Peyer's patch (tissue), 4 donors: Measurements from ENCODE around the gene B4GALT3. TPM values are rescaled to one million over a fixed set of nuclear protein-coding genes. Genes with fewer than 3 reads are reported as not detected.

Source experiments
- DNase-seq, 3 donors: peaks; one replicate each; pipeline ENCODE4 v3.0.0-alpha.2; 2017 to 2019
- H3K27ac ChIP-seq, 4 donors: fragments of 200-600 bp; sonication (generic); one replicate each; pipeline ENCODE4 v1.5.1; 2016 to 2019
- H3K27me3 ChIP-seq, 2 donors: fragments of 200-600 bp; sonication (generic); one replicate each; pipeline ENCODE4 v1.5.1; 2019
- H3K36me3 ChIP-seq, 3 donors: fragments of 200-600 bp; sonication (generic); one replicate each; pipeline ENCODE4 v1.5.1; 2016 to 2019
- H3K4me1 ChIP-seq, 4 donors: fragments of 200-600 bp; sonication (generic); one replicate each; pipeline ENCODE4 v1.5.1; 2016 to 2019
- H3K4me3 ChIP-seq, 4 donors: fragments of 200-600 bp; sonication (generic); 1 replicate in 3 of 4; 2 replicates in 1 of 4; pipeline ENCODE4 v1.5.1; 2016 to 2019; ENCODE audit warnings: mild to moderate bottlenecking in 1 of 4
- H3K9me3 ChIP-seq, 4 donors: fragments of 200-600 bp; sonication (generic); one replicate each; pipeline ENCODE4 v1.5.1; 2016 to 2019; ENCODE audit warnings: mild to moderate bottlenecking in 1 of 4
- CTCF ChIP-seq, 6 experiments: fragments of 450-650 bp in 4 of 6; fragments of 200-600 bp in 2 of 6; sonication (generic) in 1 of 6; IDR thresholded peaks; one replicate each; pipeline ENCODE4 v1.5.1; 2017 to 2019; ENCODE audit warnings: antibody characterized with exemption in 6 of 6, mild to moderate bottlenecking in 3 of 6, moderate library complexity in 1 of 6
- POLR2A ChIP-seq, 2 donors: fragments of 450-650 bp; IDR thresholded peaks; one replicate each; pipeline ENCODE4 v1.5.1; 2017; ENCODE audit warnings: antibody characterized with exemption in 2 of 2, mild to moderate bottlenecking in 2 of 2, moderate library complexity in 2 of 2
- total RNA-seq, 4 donors: library from RNA; depleted of rRNA; stranded (reverse); fragments of >200 nt; gene quantifications; one replicate each; pipeline ENCODE4 v1.1.0, GENCODE V29; 2016

The B4GALT3 gene
- total RNA-seq, 4 donors from 2014 or later: 25.2 to 34.1 (median 29.4) TPM

- H3K36me3 ChIP-seq: peaks cover 0 to 26% (median 0%) of the 10 kb centered on the region in 3 donors
- TF ChIP-seq POLR2A (IDR thresholded peaks at IDR 0.05): no peak
- TF ChIP-seq CTCF (IDR thresholded peaks at IDR 0.05): no peak
- H3K27ac ChIP-seq: no peak overlapping the region
- no peak for DNase-seq
- H3K27me3 ChIP-seq: no peaks in the 10 kb centered on the region
- H3K4me1 ChIP-seq: peaks cover 0 to 44% (median 11%) of the 10 kb centered on the region in 4 donors
- H3K4me3 ChIP-seq: no peak overlapping the region
- no peaks in the 10 kb centered on the region for H3K9me3 ChIP-seq
Observed at GRCh38 chr1:161157867-161158266, 19.4 kb downstream of the B4GALT3 start.

GRCh38 chr1:161153682-161154337, 23.5 kb downstream of the B4GALT3 start, which contains the start of gene UFC1:
Gene UFC1, plus strand, starts transcription at chr1:161153978. Its CDS starts 20 bp downstream, at chr1:161153998.
- peaks cover 0 to 17% (median 5%) of the 10 kb centered on the region in 4 donors for H3K4me1 ChIP-seq
- peak within 1 kb of the TSS; percentile 81 to 95 (median 88) for H3K27ac ChIP-seq
- H3K4me3 ChIP-seq: peak within 1 kb of the TSS; percentile 43 to 84 (median 60)
- H3K27me3 ChIP-seq: no peaks in the 10 kb centered on the region
- no peaks in the 10 kb centered on the region for H3K9me3 ChIP-seq
- TF ChIP-seq POLR2A (IDR thresholded peaks at IDR 0.05) (peak in 1 of 2 donors; percentile 38), CTCF (IDR thresholded peaks at IDR 0.05) (no peak)
- H3K36me3 ChIP-seq: peaks cover 0 to 6% (median 0%) of the 10 kb centered on the region in 3 donors
- peak; percentile 79 to 89 (median 80) for DNase-seq

- Histone ChIP-seq H3K27me3 (no peaks in the 10 kb centered on the region), H3K27ac (peak overlapping the region; percentile 81 to 95 (median 88)), H3K36me3 (peaks cover 0 to 6% (median 0%) of the 10 kb centered on the region in 3 donors), H3K4me3 (peak overlapping the region; percentile 43 to 84 (median 60)), H3K9me3 (no peaks in the 10 kb centered on the region), H3K4me1 (peaks cover 0 to 11% (median 5%) of the 10 kb centered on the region in 4 donors)
- no peak for TF ChIP-seq POLR2A (IDR thresholded peaks at IDR 0.05)
- TF ChIP-seq CTCF (IDR thresholded peaks at IDR 0.05): no peak
- no peak for DNase-seq
Observed at GRCh38 chr1:161153176-161153575, 24.1 kb downstream of the B4GALT3 start.

- no peaks in the 10 kb centered on the region for H3K36me3 ChIP-seq
- no peaks in the 10 kb centered on the region for H3K9me3 ChIP-seq
- H3K27me3 ChIP-seq: no peaks in the 10 kb centered on the region
- no peak overlapping the region for H3K27ac ChIP-seq
- TF ChIP-seq POLR2A (IDR thresholded peaks at IDR 0.05): no peak
- TF ChIP-seq CTCF (IDR thresholded peaks at IDR 0.05): no peak
- no peak overlapping the region for H3K4me3 ChIP-seq
- DNase-seq: no peak
- H3K4me1 ChIP-seq: no peaks in the 10 kb centered on the region
Observed at GRCh38 chr1:161145832-161146231, 31.5 kb downstream of the B4GALT3 start.

GRCh38 chr1:161140755-161141400, 36.4 kb downstream of the B4GALT3 start:
- Histone ChIP-seq H3K27me3 (no peaks in the 10 kb centered on the region), H3K36me3 (no peaks in the 10 kb centered on the region), H3K9me3 (no peaks in the 10 kb centered on the region), H3K4me1 (no peaks in the 10 kb centered on the region), H3K4me3 (no peak overlapping the region), H3K27ac (no peak overlapping the region)
- DNase-seq: no peak
- TF ChIP-seq POLR2A (IDR thresholded peaks at IDR 0.05) (no peak), CTCF (IDR thresholded peaks at IDR 0.05) (no peak)
